WERI-Rb-1 (cell line): ENCODE results near the gene RABGAP1L.

Experiments used
- DNase-seq: peaks from one replicate; pipeline ENCODE4 v3.0.0-alpha.2; 2020
- H3K27ac ChIP-seq: fragments of 250-450 bp; sonication (Bioruptor Pico); 2 replicates; pipeline ENCODE4 v1.5.1; 2020; ENCODE audit warnings: mild to moderate bottlenecking, moderate library complexity
- H3K27me3 ChIP-seq: fragments of 250-450 bp; sonication (Bioruptor Pico); 2 replicates; pipeline ENCODE4 v1.5.1; 2021; ENCODE audit warnings: mild to moderate bottlenecking, low read depth, moderate library complexity; ENCODE audit not compliant: insufficient read depth, severe bottlenecking
- H3K36me3 ChIP-seq: fragments of 250-450 bp; sonication (Bioruptor Pico); 2 replicates; pipeline ENCODE4 v1.5.1; 2020; ENCODE audit warnings: mild to moderate bottlenecking, moderate library complexity
- H3K4me3 ChIP-seq: 2 replicates; pipeline ENCODE4 v1.5.1; 2011; ENCODE audit warnings: low read depth, mild to moderate bottlenecking, control low read depth, low read length
- H3K9me3 ChIP-seq: fragments of 250-450 bp; sonication (Bioruptor Pico); 2 replicates; pipeline ENCODE4 v1.5.1; 2021; ENCODE audit warnings: mild to moderate bottlenecking, moderate library complexity; ENCODE audit not compliant: severe bottlenecking
- TF ChIP-seq, protein P1 (sequence below): IDR thresholded peaks from 2 replicates; pipeline ENCODE4 v1.5.1; 2011; ENCODE audit warnings: low read depth, mild to moderate bottlenecking, control low read depth, inconsistent platforms, low read length

Gene RABGAP1L

DNA sequence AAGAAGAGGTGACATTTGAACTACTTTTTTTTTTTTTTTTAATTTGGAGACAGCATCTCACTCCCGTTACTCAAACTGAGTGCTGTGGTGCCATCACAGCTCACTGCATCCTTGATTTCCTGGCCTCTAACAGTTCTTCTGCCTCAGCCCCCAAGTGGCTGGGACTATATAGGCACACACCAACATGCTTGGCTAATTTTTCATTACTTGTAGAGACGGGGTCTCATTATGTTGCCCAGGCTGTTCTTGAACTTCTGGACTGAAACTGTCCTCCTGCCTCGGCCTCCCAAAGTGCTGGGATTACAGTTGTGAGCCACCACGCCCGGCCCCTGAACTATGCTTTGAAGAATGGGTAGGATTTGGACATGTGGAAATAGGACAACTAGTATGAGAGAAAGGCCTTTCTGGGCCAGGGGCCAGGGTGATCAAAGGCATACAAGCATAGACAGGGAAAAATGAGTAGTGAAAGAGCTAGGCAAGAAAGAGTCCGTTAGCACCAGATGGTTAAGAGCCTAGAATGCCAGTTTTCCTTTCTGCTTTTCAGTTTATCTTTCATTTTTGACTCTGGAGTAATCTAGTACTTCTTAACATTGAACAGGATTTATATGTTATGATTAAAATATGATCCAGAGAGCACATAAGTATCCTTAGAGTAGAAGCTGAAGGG lies 6.3 kb downstream of the RABGAP1L start:
- Histone ChIP-seq H3K4me3 (no peak overlapping the region), H3K9me3 (no peaks in the 10 kb centered on the region), H3K36me3 (no peaks in the 10 kb centered on the region; the same call in 1 of the 2 replicates), H3K27ac (no peak overlapping the region), H3K27me3 (no peaks in the 10 kb centered on the region)
- TF ChIP-seq, protein P1, sequence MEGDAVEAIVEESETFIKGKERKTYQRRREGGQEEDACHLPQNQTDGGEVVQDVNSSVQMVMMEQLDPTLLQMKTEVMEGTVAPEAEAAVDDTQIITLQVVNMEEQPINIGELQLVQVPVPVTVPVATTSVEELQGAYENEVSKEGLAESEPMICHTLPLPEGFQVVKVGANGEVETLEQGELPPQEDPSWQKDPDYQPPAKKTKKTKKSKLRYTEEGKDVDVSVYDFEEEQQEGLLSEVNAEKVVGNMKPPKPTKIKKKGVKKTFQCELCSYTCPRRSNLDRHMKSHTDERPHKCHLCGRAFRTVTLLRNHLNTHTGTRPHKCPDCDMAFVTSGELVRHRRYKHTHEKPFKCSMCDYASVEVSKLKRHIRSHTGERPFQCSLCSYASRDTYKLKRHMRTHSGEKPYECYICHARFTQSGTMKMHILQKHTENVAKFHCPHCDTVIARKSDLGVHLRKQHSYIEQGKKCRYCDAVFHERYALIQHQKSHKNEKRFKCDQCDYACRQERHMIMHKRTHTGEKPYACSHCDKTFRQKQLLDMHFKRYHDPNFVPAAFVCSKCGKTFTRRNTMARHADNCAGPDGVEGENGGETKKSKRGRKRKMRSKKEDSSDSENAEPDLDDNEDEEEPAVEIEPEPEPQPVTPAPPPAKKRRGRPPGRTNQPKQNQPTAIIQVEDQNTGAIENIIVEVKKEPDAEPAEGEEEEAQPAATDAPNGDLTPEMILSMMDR, result no peak
- DNase-seq, result no peak

DNA sequence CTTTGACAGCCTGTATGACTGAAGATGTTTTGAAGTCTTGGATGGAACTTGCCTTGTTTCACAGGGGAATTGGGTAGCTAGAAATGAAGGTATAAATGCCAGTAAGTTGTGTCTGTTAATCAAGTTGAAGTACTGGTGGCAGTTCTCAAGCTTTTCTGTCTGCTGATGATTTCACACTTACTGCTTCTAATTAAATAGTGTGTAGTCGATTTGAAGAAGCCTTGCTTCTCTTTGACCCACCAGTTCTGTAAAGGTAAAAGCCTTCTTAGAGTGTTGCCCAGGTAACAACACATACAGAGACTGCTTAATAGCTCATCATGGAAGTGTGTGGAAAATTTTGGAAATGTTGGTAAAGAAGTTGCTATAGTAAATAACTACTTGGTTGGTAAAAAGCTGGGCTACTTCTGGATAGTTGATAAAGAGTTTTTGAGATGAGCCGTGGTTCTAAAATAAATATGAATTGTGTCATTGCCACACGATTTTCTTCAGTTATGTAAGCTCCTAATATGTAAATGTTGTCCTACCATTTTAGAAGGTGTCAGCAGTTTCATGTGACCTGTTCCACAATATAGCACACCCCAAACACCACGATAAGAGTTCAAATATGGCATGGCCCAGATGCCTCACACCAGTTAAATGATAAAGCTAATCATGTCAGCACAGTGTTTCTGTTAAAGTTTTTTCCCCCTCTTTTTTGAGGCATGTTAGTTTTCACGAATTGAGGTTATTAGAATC lies 7.4 kb downstream of the RABGAP1L start:
- TF ChIP-seq, protein P1, result no peak
- no peak overlapping the region for H3K4me3 ChIP-seq
- no peaks in the 10 kb centered on the region for H3K27me3 ChIP-seq
- DNase-seq, result no peak
- no peak overlapping the region for H3K27ac ChIP-seq
- H3K36me3 ChIP-seq, result no peaks in the 10 kb centered on the region; the same call in 1 of the 2 replicates
- H3K9me3 ChIP-seq, result no peaks in the 10 kb centered on the region

DNA sequence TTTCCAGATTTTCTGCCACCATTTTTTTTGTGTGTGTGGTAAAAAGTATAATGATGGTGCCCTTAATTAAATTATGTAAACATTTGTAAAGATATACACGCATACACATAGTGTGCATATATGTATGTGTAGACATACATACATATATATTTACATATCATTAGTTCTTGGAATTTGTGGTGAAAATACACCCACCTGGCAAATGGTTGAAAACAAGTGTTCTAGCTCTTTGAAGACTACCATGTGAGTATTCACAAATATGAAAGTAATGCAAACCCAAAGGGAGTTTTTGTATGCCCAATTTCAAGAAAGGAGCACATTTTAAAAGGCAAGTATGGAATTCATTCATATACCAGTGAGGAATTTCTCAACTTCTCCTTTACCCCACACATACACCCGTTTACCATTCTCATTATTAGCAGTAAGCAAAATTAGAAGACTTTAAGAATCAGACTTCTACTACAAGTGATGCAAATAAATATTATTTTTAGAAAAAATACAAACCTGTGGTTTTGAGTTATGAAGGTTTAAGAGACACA lies 8.0 kb downstream of the RABGAP1L start:
- Histone ChIP-seq H3K4me3 (no peak overlapping the region), H3K27ac (no peak overlapping the region), H3K36me3 (no peaks in the 10 kb centered on the region; the same call in 1 of the 2 replicates), H3K27me3 (no peaks in the 10 kb centered on the region), H3K9me3 (no peaks in the 10 kb centered on the region)
- TF ChIP-seq, protein P1, result no peak
- no peak for DNase-seq

DNA sequence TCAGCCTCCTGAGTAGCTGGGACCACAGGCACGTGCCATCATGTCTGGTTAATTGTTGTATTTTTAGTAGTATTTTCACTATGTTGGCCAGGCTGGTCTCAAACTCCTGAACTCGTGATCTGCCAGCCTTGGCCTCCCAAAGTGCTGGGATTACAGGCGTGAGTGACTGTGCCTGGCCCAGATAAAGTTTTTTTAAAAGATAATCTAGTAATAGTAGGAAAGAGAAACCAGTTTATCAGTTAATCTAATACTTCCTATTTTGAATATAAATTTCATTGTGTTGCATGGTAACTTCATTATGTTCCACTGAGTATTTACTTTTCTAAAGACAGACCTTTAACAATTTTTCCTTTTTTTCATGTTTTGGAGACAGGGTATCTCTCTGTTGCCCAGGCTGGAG lies 10.0 kb downstream of the RABGAP1L start:
- TF ChIP-seq, protein P1, result no peak
- Histone ChIP-seq H3K27ac (no peak overlapping the region), H3K9me3 (no peaks in the 10 kb centered on the region), H3K36me3 (no peaks in the 10 kb centered on the region; the same call in 1 of the 2 replicates), H3K27me3 (no peaks in the 10 kb centered on the region), H3K4me3 (no peak overlapping the region)
- no peak for DNase-seq

DNA sequence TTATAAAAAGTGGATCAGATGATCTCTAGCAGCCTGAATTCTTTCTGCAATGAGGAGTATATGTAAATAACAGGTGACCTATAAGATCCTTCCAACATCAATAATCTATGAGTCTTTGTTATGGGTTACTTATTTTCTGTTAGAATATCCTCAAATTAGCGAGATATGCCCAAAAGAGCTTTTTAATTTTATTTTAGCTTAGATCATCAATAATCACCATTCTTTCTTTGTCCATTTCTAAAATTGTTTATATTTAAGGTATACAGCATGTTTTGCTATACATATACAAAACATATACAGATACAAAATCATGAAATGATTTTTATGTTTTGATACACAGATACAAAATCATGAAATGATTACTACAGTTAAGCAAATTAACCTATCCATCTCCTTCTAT lies 11.8 kb downstream of the RABGAP1L start:
- H3K36me3 ChIP-seq, result no peaks in the 10 kb centered on the region; the same call in 1 of the 2 replicates
- no peak overlapping the region for H3K27ac ChIP-seq
- H3K4me3 ChIP-seq, result no peak overlapping the region
- no peak for DNase-seq
- no peaks in the 10 kb centered on the region for H3K27me3 ChIP-seq
- TF ChIP-seq, protein P1, result no peak
- no peaks in the 10 kb centered on the region for H3K9me3 ChIP-seq
